Fibroblast of lung (primary cell): ENCODE data around the gene HUNK. TPM values are rescaled to one million over a fixed set of nuclear protein-coding genes. Genes with fewer than 3 reads are reported as not detected.

Experiments
- DNase-seq, 2 donors: peaks; one replicate each; pipeline versions ENCODE4 v3.0.0 to v3.0.0-alpha.2; 2010; ENCODE audit warnings: low read depth in 2 of 2
- H2AFZ ChIP-seq: 2 replicates; pipeline ENCODE4 v1.5.1; 2012; ENCODE audit warnings: low read length, control low read depth, inconsistent platforms
- H3K27ac ChIP-seq: 2 replicates; pipeline ENCODE4 v1.5.1; 2011; ENCODE audit warnings: low read length, control low read depth; ENCODE audit not compliant: insufficient read depth
- H3K27me3 ChIP-seq: 2 replicates; pipeline ENCODE4 v1.5.1; 2011; ENCODE audit warnings: mild to moderate bottlenecking, low read length; ENCODE audit not compliant: control insufficient read depth, insufficient read depth
- H3K36me3 ChIP-seq: 2 replicates; pipeline ENCODE4 v1.5.1; 2011; ENCODE audit warnings: low read length; ENCODE audit not compliant: control insufficient read depth, insufficient read depth
- H3K4me1 ChIP-seq: 2 replicates; pipeline ENCODE4 v1.5.1; 2011; ENCODE audit warnings: low read length; ENCODE audit not compliant: control insufficient read depth, insufficient read depth; ENCODE audit errors: extremely low read depth
- H3K4me2 ChIP-seq: 2 replicates; pipeline ENCODE4 v1.5.1; 2011; ENCODE audit warnings: low read length, control low read depth; ENCODE audit not compliant: insufficient read depth; ENCODE audit errors: extremely low read depth
- H3K4me3 ChIP-seq, 4 experiments: fragments of 200-600 bp in 1 of 4; sonication (generic) in 1 of 4; replicated peaks in 1 of 4; 2 replicates each; pipeline ENCODE4 v1.5.1; 2011 to 2016; ENCODE audit warnings: low read length in 4 of 4, low read depth in 3 of 4, mild to moderate bottlenecking in 3 of 4, control low read depth in 2 of 4, inconsistent platforms in 1 of 4, mixed read lengths in 1 of 4; ENCODE audit not compliant: insufficient read depth in 1 of 4; ENCODE audit errors: control extremely low read depth in 1 of 4
- H3K79me2 ChIP-seq: 2 replicates; pipeline ENCODE4 v1.5.1; 2012; ENCODE audit warnings: mild to moderate bottlenecking, low read length, inconsistent platforms; ENCODE audit not compliant: control insufficient read depth, insufficient read depth
- H3K9ac ChIP-seq: 2 replicates; pipeline ENCODE4 v1.5.1; 2011; ENCODE audit warnings: mild to moderate bottlenecking, low read length, control low read depth; ENCODE audit not compliant: insufficient read depth
- H3K9me3 ChIP-seq: 2 replicates; pipeline ENCODE4 v1.5.1; 2012; ENCODE audit warnings: low read depth, low read length; ENCODE audit not compliant: control insufficient read depth, insufficient read depth
- H4K20me1 ChIP-seq: 2 replicates; pipeline ENCODE4 v1.5.1; 2011; ENCODE audit warnings: low read length; ENCODE audit not compliant: control insufficient read depth, insufficient read depth; ENCODE audit errors: extremely low read depth
- EZH2 ChIP-seq: IDR thresholded peaks from 2 replicates; pipeline ENCODE4 v1.5.1; 2012; ENCODE audit warnings: low read length, control low read depth, mild to moderate bottlenecking; ENCODE audit errors: missing control alignments
- polyA plus RNA-seq, 2 donors: library from polyadenylated mRNA; depleted of rRNA in 1 of 2; stranded (reverse) in 1 of 2; unstranded in 1 of 2; fragments of >200 nt; gene quantifications; 2 replicates each; pipeline ENCODE4 v1.2.1, GENCODE V29; 2011 to 2012; ENCODE audit warnings: missing spikeins in 1 of 2
- total RNA-seq: library from RNA; depleted of rRNA; stranded (reverse); fragments of >200 nt; gene quantifications from 2 replicates; pipeline ENCODE4 v1.2.1, GENCODE V29; 2014
- TF ChIP-seq, protein P1 (sequence below), 2 donors: IDR thresholded peaks in 1 of 2; conservative IDR thresholded peaks in 1 of 2; 1 replicate in 1 of 2; 2 replicates in 1 of 2; pipeline ENCODE4 v1.5.1; 2011 to 2012; ENCODE audit warnings: low read length in 2 of 2, control low read depth in 1 of 2, inconsistent platforms in 1 of 2, low read depth in 1 of 2, mild to moderate bottlenecking in 1 of 2

HUNK gene
- total and polyA plus RNA-seq, 2 donors (not counting 1 experiment from before 2014, with no cell fraction given), result 0.09 to 0.33 TPM

DNA sequence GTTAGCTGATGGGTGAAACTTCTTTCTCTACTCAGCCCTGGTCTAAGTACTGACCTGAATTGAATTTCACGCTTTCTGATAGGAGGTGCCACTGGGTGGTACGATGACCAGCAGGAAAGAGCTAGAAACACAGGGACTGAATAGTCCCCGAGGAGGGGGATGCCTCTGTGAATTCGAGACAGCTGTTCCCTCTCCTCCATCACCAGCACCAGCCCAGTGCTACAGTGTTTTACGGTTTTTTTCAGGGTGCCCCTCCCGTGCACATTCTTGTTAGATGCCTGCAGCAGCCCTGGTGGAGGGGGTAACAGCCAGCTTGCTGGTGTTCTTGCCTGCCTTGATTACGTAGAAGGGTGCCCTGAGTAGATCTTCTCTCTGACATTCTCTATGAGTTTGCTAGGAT lies 7.1 kb downstream of the HUNK start:
- Histone ChIP-seq H3K4me1 (no peaks in the 10 kb centered on the region), H3K36me3 (no peaks in the 10 kb centered on the region), H2AFZ (no peak overlapping the region), H3K27me3 (no peaks in the 10 kb centered on the region), H4K20me1 (no peaks in the 10 kb centered on the region), H3K27ac (no peak overlapping the region), H3K4me3 (no peak overlapping the region), H3K9me3 (no peaks in the 10 kb centered on the region), H3K9ac (no peak overlapping the region), H3K79me2 (no peaks in the 10 kb centered on the region), H3K4me2 (no peak overlapping the region)
- TF ChIP-seq EZH2, result no peak
- TF ChIP-seq, protein P1, sequence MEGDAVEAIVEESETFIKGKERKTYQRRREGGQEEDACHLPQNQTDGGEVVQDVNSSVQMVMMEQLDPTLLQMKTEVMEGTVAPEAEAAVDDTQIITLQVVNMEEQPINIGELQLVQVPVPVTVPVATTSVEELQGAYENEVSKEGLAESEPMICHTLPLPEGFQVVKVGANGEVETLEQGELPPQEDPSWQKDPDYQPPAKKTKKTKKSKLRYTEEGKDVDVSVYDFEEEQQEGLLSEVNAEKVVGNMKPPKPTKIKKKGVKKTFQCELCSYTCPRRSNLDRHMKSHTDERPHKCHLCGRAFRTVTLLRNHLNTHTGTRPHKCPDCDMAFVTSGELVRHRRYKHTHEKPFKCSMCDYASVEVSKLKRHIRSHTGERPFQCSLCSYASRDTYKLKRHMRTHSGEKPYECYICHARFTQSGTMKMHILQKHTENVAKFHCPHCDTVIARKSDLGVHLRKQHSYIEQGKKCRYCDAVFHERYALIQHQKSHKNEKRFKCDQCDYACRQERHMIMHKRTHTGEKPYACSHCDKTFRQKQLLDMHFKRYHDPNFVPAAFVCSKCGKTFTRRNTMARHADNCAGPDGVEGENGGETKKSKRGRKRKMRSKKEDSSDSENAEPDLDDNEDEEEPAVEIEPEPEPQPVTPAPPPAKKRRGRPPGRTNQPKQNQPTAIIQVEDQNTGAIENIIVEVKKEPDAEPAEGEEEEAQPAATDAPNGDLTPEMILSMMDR (conservative IDR thresholded peaks at IDR 0.05 in 1 of 2, IDR thresholded peaks at IDR 0.05 in 1 of 2; ENCODE audit: low read depth in 1 of 2, low read length in 2 of 2), result no peak
- no peak for DNase-seq

DNA sequence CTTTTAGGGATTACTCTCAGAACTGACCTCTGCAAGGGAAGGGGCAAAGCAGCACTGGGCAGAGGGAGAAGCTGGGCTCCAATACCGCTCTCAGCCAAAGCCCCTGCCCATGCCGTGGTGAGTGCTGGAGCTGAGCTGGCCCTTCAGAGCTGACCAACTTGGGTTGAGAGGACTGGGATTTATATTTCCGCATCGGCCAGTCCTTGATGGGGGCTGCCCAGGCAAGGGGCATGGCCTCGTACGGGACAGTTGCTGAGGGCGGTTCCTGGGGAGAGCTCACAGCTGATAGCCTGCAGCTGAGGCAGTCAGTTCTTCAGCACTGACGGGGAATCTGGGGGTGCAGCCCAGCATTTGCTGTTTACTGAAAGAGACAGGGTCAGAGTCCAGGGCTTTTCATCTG lies 8.0 kb downstream of the HUNK start:
- no peak overlapping the region for H3K4me2 ChIP-seq
- DNase-seq, result no peak
- no peaks in the 10 kb centered on the region for H4K20me1 ChIP-seq
- no peak overlapping the region for H2AFZ ChIP-seq
- no peaks in the 10 kb centered on the region for H3K36me3 ChIP-seq
- H3K27me3 ChIP-seq, result no peaks in the 10 kb centered on the region
- TF ChIP-seq, protein P1 (conservative IDR thresholded peaks at IDR 0.05 in 1 of 2, IDR thresholded peaks at IDR 0.05 in 1 of 2; ENCODE audit: low read depth in 1 of 2, low read length in 2 of 2), result no peak
- no peak for TF ChIP-seq EZH2
- H3K4me3 ChIP-seq, result no peak overlapping the region
- H3K9me3 ChIP-seq, result no peaks in the 10 kb centered on the region
- no peaks in the 10 kb centered on the region for H3K4me1 ChIP-seq
- no peak overlapping the region for H3K9ac ChIP-seq
- H3K27ac ChIP-seq, result no peak overlapping the region
- H3K79me2 ChIP-seq, result no peaks in the 10 kb centered on the region

DNA sequence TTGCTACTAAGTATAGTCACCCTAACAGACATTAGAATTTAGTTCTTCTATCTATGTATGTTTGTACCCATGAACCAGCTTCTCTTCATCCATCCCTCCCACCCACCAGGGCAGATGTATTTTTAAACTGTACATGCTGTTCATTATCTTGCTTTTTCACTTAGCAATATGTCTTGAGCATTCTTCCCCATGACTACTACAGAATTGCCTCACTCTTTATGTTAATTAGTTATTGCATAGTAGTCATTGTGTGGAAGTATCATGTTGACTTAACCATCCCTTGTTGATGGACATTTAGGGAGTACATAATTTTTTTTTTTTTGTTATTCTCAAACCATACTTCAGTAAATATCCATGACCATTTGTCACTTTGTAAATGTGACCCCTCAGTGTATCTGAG lies 9.9 kb downstream of the HUNK start:
- Histone ChIP-seq H3K36me3 (no peaks in the 10 kb centered on the region), H4K20me1 (no peaks in the 10 kb centered on the region), H3K9ac (no peak overlapping the region), H3K27me3 (no peaks in the 10 kb centered on the region), H3K9me3 (no peaks in the 10 kb centered on the region), H3K4me2 (no peak overlapping the region), H3K79me2 (no peaks in the 10 kb centered on the region), H2AFZ (no peak overlapping the region), H3K4me1 (no peaks in the 10 kb centered on the region), H3K4me3 (no peak overlapping the region), H3K27ac (no peak overlapping the region)
- TF ChIP-seq EZH2, result no peak
- TF ChIP-seq, protein P1 (conservative IDR thresholded peaks at IDR 0.05 in 1 of 2, IDR thresholded peaks at IDR 0.05 in 1 of 2; ENCODE audit: low read depth in 1 of 2, low read length in 2 of 2), result no peak
- no peak for DNase-seq
